ENCODE measurements around the gene GFOD1.
"Not testable (repeated sequence)": the region's sequence is repeated elsewhere in the genome, so short reads cannot be mapped to it uniquely, and the experiment has no call there.

Gene GFOD1

DNA sequence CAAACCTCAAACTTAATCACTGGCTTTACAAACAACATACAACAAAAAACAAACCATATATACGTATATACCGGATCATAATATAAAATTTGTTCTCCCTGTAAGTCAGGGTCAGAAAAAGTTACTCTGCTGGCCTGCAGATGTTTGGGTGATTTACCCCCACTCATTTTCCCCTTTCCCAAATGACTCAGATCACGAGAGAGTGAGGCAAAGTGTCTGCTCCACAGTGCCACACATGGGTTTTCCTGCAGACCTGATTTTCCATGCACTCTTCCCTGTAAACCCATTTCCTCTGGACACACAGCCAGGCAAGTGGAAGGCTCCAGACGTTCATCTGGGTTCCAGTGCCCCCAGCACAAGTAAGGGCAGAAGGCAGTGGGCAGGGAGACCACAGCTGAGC is 23.5 kb downstream of the GFOD1 start:
- H3K4me3 ChIP-seq (ENCODE audit: low read depth, low read length): no peak overlapping the region
- TF ChIP-seq, protein P1, sequence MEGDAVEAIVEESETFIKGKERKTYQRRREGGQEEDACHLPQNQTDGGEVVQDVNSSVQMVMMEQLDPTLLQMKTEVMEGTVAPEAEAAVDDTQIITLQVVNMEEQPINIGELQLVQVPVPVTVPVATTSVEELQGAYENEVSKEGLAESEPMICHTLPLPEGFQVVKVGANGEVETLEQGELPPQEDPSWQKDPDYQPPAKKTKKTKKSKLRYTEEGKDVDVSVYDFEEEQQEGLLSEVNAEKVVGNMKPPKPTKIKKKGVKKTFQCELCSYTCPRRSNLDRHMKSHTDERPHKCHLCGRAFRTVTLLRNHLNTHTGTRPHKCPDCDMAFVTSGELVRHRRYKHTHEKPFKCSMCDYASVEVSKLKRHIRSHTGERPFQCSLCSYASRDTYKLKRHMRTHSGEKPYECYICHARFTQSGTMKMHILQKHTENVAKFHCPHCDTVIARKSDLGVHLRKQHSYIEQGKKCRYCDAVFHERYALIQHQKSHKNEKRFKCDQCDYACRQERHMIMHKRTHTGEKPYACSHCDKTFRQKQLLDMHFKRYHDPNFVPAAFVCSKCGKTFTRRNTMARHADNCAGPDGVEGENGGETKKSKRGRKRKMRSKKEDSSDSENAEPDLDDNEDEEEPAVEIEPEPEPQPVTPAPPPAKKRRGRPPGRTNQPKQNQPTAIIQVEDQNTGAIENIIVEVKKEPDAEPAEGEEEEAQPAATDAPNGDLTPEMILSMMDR (IDR thresholded peaks at IDR 0.05; ENCODE audit: borderline replicate concordance, insufficient read depth, low read depth, low read length): no peak

DNA sequence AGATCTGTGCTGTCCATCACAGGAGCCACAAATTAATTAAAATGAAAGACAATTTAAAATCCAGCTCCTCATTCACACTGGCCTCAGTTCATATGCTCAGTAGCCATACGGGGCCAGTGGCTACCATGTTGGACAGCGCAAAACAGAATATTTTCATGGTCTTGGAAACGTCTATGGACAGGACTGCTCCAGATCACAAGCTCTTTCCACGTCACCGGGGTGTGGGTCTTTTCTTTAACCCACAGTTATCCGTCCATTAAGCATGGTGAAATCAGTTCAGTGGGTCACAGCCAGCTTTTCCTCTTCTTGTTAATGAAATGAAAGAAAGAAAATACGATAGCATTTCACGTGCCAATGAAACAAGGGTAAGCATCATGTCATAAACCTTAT is 24.1 kb downstream of the GFOD1 start:
- no peak overlapping the region for H3K4me3 ChIP-seq (ENCODE audit: low read depth, low read length)
- TF ChIP-seq, protein P1 (IDR thresholded peaks at IDR 0.05; ENCODE audit: borderline replicate concordance, insufficient read depth, low read depth, low read length): no peak

DNA sequence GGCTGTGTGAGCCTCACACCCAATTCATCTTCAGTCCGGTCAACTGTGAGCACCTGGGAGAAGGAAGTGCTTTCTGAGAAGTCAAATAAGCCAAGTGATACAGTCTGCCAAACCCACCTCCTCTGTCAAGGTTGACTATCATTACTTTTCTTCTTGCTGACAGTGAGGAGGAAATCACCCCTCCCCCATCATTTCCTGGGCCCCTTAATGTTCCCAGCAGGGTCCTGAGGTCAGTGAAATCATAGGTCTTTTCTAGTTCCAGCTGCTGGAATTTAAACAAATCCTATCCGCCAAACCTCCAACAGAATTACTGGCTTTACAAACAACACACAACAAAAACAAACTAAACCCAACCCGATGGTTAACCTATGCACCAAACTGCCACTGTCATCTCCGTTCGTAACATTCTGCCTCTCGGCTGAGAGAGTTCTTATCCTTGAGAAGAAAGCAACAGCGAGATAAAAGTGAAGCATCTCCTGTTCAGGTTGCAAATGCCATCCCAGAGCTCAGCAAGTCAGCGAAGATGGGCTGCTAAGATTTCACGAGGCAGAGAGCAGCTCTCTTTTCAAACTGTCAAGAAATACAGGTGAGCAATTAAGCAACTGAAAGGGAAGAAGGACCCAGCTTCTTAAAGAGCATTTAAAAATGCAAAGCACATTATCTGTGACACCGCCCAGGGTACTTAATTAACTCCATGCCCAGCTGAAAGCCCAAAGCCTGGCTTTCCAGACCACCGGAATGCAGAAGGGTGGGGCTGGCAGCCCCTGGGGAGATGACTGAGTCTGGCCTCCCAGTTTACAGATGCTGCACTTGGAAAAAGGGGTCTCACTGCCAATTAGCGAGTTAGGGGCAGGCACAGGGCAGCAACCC is 24.7 kb downstream of the GFOD1 start:
- TF ChIP-seq, protein P1 (IDR thresholded peaks at IDR 0.05; ENCODE audit: borderline replicate concordance, insufficient read depth, low read depth, low read length): no peak
- H3K4me3 ChIP-seq (ENCODE audit: low read depth, low read length): no peak overlapping the region

DNA sequence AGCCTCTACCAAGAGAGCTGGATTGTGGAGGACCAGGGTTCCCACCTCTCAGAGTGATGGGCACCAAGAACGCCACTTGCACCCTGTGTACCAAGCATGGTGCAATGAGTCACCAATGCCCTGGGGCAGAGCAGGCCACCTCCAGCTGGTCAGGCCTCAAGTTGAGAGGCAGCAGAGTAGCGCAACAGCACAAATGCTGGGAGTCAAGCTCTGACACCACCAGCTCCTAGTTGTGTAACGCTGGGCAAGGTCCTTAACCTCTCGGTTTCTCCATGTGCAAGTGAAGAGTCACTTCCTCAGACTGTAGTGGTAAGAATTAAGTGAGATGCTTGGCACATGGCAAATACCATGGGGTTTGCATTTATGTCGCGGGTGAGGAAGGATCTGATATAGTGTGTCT is 25.6 kb downstream of the GFOD1 start:
- TF ChIP-seq, protein P1 (IDR thresholded peaks at IDR 0.05; ENCODE audit: borderline replicate concordance, insufficient read depth, low read depth, low read length): no peak
- H3K4me3 ChIP-seq (ENCODE audit: low read depth, low read length): no peak overlapping the region

DNA sequence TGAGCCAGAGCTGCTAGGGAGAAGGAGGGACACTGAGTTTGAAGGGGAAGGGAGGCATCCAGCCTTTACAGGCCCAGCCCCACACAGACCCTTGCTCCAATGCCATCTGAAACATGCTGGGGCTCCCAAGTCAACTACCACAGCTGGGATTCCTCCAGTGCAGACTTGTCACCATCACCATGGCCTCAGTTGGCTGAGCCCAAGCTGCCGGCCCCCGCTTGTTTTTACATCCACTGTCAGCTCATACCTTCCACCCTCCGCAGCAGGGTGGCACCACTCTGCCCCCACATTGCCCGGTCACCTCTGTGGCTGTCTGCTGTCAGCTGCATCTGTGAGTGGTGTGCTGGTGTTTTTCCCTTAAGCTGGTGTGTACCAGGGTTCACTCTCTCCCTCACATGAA is 26.1 kb downstream of the GFOD1 start:
- TF ChIP-seq, protein P1 (IDR thresholded peaks at IDR 0.05; ENCODE audit: borderline replicate concordance, insufficient read depth, low read depth, low read length): no peak

DNA sequence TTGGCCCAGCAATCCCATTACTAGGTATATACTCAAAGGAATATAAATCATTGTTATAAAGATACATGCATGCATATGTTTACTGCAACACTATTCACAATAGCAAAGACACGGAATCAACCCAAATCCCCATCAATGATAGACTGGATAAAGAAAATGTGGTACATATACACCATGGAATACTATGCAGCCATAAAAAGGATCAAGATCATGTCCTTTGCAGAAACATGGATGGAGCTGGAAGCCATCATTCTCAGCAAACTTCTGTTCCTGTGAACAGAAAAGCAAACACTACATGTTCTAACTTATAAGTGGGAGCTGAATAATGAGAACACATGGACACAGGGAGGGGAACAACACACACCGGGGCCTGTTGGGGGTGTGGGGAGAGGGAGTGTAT is 27.1 kb downstream of the GFOD1 start:
- not testable (repeated sequence) for H3K4me3 ChIP-seq (ENCODE audit: low read depth, low read length)

More for the DNA sequence above, 26.1 kb downstream of the GFOD1 start:
- no peak overlapping the region for H3K4me3 ChIP-seq (ENCODE audit: low read depth, low read length)

DNA sequence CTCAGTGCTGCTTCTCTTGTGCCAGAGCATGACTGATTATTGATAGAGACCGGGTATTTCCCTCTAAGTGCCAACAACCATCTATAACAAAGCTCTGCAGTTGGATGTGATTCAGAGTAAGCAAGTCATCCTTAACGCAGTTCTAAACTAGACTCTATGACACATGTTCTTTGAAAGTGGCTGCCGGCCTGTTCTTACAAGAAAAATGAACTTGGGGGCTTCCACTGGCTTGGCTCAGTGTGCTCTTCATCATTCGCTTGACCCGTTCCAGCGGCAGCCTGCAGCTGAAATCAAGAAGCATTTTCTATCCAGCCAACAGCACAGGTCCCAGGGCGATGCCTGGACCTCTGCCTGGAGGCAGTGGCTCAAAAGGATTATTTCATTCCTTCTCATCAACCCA is 29.8 kb downstream of the GFOD1 start:
- TF ChIP-seq, protein P1 (IDR thresholded peaks at IDR 0.05; ENCODE audit: borderline replicate concordance, insufficient read depth, low read depth, low read length): no peak
- H3K4me3 ChIP-seq (ENCODE audit: low read depth, low read length): no peak overlapping the region

Data from GM12875 (cell line).